NCI-H1417 treated with DMSO at 0.1 percent for 48 hours (cell line): ENCODE results near the gene DACT3.
"Not testable (repeated sequence)": the region's sequence is repeated elsewhere in the genome, so short reads cannot be mapped to it uniquely, and the experiment has no call there.

ENCODE experiments used
- DNase-seq: peaks from one replicate; lab custom pipeline; 2025; lab: John Stamatoyannopoulos, UW

DACT3 gene

GRCh38 chr19:46634045-46634655 lies 26.8 kb downstream of the DACT3 start:
- DNase-seq, result no peak

DNA sequence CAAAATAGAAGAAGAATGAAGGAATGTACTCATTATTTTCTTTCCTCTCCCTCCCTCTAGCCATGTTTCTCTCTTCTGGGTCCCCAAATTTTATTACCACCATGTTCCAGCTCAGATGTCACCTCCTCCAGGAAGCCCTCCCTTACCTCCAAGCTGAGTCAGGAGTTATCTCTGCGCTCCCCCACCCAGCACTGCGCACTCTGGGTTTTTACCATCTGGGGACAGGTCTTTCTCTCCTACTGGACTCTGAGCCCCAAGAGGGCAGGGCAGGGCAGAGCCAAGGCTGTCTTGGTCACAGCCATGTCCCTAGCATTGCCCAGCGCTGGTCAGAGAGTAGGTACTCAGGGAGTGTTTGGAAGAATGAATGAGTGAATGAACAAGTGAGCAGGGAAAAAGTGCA lies 27.9 kb downstream of the DACT3 start:
- no peak for DNase-seq

DNA sequence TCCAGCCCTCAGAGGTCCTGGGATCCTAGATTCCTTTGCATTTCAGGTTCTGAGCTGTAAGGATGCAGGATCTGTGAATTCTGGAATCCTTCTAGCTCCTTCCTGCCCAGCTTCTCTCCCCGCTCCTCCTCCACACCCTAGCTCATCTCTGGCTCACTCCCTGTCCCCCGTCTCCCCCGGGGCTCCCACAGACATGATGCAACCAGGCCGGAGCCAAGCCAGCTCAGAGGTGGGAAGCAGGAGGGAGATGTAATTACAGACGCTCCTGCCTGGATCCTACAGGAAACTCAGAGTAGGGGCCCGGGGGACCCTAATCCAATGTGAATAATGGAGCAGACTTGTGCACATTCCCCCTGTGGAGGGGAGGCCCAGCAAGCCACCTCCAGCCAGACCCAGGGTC lies 29.5 kb downstream of the DACT3 start:
- no peak for DNase-seq

- DNase-seq, result no peak
These were observed 30.3 kb downstream of the DACT3 start for GRCh38 chr19:46630586-46631205.

DNA sequence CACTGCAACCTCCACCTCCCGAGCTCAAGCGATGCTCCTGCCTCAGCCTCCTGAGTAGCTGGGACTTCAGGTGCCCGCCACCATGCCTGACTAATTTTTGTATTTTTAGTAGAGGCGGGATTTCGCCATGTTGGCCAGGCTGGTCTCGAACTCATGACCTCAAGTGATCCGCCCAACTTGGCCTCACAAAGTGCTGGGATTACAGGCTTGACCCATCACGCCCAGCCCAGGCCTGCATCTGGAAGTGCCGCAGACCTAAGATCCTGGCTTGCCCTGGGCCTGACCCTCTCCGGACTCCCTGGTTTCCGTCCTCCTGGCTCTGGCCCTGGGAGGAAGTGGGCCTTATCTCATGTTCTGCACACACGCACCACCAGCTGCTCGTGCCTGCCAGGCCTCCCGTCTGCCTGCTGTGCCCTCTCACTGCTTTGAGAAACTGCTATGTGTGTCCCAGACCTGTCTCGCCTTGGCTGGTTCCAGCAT lies 31.4 kb downstream of the DACT3 start:
- DNase-seq, result no peak

- not testable (repeated sequence) for DNase-seq
These were observed 32.0 kb downstream of the DACT3 start for GRCh38 chr19:46628970-46629369.

DNA sequence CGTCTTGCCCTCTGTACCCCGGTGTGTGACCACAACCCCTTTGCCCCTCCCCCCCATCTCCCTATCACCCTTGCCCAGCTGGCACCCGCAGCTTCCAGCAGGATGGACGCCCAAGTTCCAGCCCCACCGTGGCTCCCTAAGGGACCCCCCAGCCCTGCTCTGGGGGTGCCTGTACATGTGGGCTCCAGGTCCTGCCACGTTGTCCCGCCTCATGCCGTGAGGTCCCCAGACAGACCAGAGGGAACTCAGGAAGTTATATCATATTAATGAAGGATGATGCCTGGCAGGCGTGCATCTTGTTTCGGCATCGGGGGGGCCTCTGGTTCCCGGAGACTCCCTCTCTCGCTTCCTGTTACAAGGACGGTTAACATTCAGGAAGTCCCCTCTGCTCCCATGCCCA lies 34.5 kb downstream of the DACT3 start:
- no peak for DNase-seq

GRCh38 chr19:46625731-46626130 lies 35.3 kb downstream of the DACT3 start:
- no peak for DNase-seq

- no peak for DNase-seq
These were observed 35.9 kb downstream of the DACT3 start, which contains the start of gene PTGIR for GRCh38 chr19:46624958-46625661. PTGIR (minus strand) TSS chr19:46625089; CDS start chr19:46624225, 864 bp downstream.

DNA sequence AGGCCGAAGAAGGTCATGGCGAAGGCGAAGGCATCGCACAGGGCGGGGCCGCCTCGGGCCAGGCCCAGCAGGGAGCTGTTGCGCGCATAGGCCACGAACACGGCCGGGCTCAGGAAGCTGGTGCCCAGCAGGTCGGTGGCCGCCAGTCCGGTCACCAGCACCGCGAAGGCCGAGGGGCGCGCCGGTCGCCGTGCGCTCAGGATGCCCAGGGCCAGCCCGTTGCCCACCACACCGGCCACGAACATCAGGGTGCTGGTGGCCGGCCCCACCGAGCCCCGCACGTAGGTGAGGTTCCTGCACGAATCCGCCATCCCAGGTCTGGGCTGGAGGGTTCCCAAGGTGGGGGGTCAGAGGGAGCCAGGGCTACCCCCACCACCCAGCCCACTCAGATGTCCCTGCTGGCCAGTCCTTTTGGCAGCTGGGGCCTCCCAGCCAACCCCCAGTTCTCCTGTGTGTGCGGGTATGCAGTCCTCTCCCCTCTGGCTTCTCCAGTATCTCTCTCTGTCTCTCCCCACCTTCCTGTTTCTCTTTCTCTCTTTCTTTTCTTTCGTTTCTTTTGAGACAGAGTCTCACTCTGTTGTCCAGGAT lies 37.0 kb downstream of the DACT3 start:
- DNase-seq, result no peak

DNA sequence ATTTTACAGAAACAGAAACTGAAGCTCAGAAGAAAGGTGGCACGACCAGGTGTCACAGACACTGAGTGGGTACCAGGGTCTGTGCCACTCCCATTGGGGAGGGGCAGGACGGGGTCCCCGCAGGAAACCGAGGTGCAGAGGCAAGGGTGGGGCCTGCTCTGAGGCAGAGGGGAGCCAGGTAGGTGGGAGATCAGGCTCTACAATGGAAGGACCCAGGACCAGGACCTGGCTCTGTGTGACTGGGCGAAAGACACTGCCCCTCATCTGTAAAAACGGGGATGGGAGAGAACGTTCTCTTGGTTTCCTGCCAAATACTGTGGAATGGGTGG lies 38.9 kb downstream of the DACT3 start:
- no peak for DNase-seq

DNA sequence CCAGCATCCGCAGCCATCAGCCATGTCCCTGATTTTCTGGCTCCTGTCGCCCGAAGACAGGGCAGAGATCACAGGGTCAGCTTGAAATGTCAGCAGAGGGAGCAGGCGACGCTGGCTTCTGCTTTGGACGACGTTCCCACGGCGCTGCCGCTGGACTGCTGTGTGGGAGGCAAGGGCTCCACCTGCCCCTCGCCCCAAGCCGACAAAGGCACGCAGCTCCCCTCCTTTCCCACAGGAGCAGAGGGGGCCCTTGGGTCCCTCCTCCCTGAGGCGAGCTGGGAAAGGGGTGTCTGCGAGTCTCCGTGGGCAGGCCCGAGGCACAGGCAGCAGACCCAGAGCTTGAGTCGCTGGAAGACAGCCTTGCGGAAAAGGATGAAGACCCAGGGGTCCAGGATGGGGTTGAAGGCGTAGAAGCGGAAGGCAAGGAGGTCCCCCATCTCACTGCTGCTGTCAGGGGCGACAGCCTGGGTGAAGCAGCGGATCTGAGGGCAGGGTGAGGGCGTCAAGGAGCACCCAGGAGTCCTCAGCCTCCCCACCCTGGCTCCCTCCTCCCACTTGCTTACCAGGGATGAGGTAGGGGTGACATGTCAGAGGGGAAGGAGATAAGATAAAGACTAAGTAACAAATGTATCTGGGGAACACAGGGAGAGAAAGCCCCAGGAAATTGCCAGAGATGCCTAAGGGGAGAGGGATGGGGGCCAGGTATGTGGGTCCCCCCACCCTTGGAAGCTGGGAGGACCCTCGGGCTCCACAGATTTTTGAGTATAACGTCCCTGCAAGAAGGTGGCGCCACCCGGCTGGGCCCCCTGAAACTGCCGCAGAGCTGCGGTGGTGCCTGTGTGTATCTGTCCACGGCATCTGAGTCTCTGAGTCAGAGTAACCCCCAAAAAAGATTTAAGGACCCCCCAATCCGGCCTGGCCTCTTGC lies 39.5 kb downstream of the DACT3 start:
- DNase-seq, result no peak

GRCh38 chr19:46620716-46621115 lies 40.3 kb downstream of the DACT3 start:
- DNase-seq, result no peak

DNA sequence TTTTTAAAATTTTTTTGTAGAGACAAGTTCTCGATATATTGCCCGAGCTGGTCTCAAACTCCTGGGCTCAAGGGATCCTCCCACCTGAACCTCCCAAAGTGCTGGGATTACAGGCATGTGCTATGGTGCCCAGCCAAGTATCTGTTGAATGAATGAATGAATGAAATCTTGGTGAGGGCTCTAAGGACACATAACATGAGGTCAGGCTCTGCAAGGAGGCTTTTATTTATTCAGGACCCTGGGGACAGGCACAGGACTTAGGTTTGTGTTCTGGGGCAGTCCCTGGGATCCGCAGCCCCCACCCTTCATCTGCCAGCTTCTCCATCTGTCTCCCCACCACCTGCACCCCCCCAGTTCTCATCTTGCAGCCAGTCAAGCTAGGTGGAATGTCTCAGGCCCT lies 40.7 kb downstream of the DACT3 start:
- no peak for DNase-seq

DNA sequence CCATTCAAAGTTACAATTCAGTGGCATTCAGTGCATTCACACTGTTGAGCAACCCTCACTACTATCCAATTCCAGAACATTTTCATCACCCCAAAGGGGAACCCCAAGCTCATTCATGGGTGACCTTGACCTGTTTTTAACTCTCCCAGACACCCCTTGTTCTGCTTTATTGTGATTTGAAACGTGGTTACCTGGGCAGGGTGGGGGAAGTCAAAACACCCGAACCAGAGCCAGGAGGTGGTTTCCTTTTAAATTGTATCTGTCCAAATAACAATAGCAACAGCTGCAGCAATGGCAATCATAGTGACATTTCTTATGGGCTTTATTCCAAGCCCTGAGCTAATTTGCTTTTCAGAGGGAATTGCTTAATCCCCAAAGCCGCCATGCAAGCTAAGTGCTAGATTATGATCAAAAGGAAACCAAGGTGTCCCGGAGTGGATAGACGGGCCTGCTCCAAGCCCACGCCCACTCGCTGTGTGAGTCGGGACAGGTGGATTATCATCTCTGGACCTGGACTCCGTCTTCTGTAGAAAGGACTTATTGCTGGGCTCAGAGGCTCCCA lies 42.2 kb downstream of the DACT3 start:
- DNase-seq, result no peak

DNA sequence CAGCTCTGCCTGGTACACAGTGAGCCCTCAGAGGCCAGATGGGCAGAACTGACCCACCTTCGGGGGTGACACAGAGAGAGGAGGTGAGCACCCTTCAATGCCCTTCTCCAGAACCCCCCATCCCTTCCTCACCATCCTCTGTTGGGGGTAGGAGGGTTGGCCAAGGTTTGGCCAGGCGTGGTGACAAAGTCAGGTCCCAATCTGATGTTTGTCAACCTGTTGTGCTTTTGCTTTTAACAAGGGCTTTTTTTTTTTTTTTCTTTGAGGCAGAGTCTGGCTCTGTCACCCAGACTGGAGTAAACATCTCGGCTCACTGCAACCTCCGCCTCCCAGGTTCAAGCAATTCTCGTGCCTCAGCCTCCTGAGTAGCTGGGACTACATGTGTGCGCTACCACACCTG lies 43.4 kb downstream of the DACT3 start:
- no peak for DNase-seq

DNA sequence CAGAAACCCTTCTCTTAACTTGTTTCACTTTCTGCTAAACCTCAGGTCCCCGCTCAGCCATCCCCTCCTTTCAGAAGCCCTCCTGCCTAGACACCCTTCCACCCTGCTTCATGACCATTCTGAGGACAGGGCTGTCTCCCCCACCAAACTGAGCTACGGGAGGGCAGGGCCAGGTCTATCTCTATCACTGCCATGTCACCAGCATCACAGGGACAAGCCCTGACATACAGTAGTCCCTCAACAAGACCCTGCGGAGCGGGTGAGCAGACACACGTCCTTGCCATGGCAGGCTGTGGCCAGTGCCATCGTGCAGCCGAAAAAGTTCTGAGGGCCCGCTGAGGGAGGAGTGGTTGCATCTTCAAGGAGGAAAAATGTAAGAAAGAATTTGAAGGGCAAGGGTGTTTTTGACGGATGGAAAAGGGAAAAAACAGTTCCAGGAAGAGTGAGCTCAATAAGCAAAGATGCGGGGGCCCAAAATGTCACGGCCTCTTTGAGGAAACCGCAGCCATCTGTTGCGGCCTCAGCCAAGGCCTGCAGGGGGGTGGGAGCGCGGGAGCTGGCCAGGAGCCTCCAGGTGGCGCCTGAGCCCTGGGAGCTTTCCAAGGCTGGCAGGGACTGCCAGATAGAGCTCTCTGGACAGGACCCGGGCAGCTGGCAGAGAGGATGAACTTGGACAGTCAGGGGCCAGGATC lies 44.2 kb downstream of the DACT3 start:
- no peak for DNase-seq

DNA sequence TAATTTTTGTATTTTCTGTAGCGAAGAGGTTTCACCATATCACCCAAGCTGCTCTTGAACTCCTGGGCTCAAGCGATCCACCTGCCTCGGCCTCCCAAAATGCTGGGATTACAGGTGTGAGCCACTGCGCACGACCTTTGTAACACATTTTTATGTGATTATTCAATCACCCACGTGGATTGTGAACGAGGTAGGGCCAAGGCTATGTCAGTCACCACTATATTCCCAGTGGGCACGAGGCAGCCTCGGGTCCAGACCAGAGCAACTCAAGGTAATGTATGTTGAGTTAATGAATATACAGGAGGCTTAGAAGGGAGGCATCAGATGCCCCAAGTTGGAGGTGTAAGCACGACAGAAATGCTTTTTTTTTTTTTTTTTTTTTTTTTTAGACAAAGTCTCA lies 45.0 kb downstream of the DACT3 start:
- no peak for DNase-seq

GRCh38 chr19:46614114-46614722 lies 46.8 kb downstream of the DACT3 start:
- DNase-seq, result no peak

GRCh38 chr19:46613525-46613924 lies 47.5 kb downstream of the DACT3 start:
- DNase-seq, result no peak

GRCh38 chr19:46611776-46612175 lies 49.2 kb downstream of the DACT3 start:
- no peak for DNase-seq
